ENCODE data around the gene RABL6.
"Not testable (repeated sequence)": the region's sequence is repeated elsewhere in the genome, so short reads cannot be mapped to it uniquely, and the experiment has no call there.

Gene RABL6

DNA sequence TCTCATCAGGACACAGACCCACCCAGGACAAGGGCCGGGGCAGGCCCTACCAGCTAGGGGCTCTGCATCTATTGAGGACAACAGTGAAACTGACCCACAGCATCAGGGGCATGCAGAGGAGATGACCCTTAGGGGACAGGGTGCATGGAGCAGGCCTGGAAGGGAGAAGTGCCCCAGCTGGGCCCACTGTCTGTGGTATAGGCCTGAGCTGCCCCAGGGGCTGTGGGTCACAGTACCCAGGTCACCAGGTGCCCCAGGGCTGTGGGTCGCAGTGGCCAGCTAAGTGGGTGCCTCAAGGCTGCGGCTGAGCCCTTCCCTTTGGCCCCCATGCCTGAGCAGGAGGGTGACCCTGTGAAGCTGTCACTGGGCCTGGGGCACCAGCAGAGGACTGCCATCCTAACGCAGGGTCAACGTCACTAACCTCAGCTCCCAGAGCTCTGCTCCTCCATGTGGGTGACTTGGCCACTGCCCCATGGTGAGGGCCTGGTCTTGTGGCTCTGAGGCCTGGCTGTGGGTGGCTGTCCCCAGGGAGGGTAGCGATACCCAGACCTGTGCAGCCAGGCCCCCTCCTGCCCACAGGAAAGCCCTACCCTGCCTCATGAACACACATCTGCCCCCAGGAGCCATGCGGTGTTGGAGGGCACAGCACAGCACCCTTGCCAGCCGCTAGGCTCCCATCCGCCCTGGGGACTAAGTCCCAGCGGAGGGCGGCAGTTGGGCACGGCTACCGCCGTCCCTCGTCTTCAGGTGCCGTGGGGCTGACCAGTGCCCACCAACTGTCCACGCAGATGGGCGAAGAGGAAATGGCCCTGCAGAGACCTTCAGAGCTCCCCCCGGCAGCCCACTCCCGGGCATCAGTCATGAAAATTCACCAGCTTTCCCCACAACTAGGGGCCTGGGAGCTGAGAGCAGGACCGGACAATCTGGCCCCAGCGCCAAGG, 53.5 kb downstream of the RABL6 start:
- no peak for DNase-seq

DNA sequence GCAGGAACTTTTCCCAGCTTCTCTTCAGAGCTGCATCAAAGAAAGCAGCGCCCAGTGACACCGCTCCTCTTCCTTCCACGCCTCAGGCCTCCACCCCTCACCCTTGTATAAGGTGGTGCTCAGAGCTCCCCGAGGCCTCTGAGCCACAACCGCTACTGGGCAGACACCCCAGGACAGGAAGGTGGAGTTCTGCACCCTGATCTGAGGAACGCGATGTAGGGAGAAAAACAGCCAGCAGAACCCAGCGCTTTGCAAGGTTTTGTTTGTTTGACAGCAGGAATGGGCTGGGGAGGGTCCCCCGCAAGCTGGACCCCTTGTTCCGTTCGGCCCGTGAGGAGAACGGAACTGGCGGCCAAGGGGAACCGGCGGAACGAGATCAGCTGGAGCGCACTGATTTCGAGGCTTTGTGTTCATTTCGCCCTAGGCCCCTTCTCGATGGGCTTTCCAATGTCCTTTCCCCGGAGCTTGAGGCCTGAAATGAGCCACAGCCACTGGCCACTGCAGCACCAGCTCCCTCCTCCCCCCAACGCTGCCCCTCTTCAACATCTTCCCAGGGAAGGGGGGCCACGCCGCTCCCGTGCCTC, 54.2 kb downstream of the RABL6 start:
- DNase-seq = no peak

DNA sequence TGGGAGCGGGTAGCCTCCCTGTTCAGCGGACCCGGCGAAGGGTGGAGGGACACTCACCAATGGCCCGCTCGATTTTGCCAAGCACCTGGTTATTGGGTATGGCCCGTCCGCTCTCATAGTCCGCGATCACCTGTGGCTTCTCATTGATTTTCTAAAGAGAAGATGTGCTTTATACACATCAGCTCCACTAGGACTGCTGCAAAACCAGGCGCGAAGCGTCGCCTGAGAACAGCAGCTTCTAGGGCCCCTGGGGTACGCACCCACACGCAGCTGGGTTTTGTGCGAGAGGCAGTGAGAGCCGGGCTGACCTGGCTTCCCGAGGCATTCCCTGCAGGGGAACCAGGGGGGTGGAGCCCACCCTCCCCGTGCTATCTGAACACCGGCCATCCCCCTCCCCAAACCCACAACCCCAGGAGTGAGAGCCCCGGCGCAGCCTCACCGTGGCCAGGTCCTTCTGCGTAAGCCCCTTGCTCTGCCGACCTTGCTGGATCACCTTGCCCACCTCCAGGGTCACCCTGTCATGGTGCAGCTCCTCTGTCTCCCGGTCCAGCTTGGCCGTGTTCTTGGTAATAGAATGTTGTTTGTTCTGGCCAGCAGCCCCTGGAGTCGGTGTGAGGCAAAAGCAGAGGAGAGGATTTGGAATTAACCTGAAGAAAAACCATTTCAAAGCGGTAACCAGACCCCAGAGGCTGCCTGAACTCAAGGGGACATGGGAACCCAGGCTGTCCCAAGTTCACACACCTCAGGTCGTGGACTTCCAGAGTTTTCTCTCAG, 55.3 kb downstream of the RABL6 start:
- no peak for DNase-seq

DNA sequence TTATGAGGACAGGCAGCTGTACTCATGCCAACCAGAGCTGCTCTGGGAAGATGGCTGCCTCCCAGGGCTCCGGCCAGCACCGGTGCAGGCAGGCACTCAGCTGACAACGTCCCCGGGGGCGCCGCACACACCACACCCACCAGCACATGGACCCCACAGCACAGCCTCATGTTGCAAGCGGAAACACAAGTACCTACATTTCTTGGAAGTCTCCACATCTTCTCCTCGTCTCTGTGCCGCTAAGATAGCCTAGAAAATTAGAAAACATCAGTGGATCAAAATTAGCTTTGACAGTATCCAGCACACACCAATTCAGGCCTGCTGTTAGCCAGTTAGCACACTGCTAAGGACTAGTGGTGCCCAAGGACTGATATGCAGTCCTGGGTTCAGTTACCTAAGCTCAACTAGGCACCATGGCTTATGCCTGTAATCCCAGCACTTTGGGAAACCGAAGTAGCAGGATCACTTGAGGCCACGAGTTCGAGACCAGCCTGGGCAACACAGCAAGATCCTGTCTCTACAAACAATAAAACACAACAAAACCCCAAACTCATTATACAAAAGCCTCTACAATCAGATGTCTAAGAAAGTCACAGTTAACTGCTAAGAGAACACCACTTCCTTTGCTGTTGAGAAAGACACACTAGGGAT, 56.0 kb downstream of the RABL6 start:
- no peak for DNase-seq

DNA sequence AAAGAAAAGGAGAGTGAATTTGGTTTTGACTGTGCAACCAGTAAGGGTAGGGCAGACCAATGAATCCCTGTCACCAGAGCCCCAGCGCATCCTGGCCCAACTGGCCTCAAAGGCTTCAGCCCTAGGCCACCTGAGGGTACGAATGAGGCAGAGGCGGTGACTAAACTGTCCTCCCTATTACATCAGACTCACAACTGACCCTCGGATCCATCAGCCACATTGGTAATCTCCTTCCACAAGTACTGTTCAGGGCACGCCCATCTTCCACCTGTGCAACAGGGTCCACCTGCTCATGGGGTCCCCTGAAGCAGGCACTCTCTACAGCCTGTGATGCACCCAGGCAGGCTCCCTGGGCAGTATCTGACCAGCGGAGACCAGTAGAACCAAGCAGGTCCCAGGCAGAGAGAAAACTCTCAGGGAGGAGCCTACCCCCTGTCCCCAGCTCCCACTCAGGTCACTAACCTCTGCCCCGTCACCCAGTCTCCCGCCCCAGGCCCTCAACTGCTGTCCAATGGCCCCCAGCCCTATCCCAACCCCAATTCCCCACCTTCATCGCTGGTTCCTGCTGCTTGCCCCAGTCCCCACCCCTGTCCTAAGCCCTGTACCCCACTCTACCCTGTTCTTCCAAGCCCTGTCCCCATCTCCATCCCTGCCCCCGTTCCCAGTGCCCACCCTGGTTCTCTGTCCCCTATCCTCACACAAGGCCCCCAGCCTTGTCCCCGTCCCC, 57.5 kb downstream of the RABL6 start:
- DNase-seq = no peak

DNA sequence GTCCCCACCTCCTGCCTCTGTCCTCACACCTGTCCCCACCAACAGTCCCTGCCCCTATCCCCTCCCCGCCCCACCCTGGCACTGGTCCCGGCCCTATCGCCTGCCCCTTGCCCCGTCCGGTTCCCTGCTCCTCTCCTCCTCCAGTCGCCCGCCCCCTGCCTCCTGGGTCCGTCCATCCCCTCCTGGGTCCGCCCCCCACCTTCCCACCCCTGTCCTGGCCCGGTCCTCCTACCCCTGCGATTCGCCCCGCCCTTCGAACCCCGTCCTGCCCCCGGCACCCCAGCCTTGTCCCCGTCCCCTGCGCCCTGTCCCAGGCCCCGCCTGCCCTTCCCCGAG, 58.0 kb downstream of the RABL6 start:
- no peak for DNase-seq

DNA sequence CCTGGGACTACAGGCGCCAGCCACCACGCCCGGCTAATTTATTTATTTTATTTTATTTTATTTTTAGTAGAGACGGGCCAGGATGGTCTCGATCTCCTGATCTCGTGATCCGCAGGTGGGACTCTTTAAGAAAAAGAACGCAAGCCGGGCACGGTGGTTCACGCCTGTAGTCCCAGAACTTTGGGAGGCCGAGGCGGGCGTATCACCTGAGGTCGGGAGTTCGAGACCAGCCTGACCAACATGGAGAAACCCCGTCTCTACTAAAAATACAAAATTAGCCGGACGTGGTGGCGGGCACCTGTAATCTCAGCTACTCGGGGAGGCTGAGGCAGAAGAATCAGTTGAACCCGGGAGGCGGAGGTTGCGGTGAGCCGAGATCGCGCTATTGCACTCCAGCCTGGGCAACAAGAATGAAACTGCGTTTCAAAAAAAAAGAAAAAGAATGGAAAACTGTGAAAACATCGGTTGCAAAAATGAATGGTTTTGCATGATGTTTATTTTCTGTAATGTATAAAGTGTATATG, 59.2 kb downstream of the RABL6 start:
- not testable (repeated sequence) for DNase-seq

DNA sequence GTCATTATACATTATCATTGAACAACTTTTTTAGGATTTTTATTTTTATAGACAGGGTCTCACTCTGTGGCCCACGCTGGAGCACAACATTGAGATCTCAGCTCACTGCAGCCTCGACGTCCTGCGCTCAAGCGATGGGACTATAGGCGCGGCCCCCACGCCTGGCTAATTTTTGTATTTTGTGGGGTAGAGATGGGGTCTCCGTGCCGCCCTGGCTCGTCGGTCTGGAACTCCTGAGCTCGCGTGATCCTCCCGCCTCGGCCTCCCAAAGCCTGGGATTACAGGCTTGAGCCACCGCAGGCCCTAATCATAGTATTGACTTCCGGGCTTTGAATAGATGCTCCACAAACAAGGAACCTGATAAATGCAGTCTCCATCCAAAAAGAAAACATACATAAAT, 59.7 kb downstream of the RABL6 start:
- no peak for DNase-seq

DNA sequence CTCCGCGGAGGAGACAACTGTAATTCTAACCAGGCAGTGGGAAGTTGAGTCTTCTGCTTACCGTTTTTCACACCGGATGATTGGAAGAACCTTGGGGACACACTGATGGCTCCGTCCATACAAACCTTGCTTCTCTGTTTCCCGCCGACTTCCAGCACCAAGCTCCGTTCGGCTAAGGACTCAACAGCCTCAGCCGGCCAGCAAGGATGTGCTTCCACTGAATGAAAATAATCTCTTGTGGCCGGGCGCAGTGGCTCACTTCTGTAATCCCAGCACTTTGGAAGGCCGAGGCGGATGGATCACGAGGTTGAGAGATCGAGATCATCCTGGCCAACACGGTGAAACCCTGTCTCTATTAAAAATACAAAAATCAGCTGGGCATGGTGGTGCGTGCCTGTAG, 60.2 kb downstream of the RABL6 start:
- DNase-seq = no peak

DNA sequence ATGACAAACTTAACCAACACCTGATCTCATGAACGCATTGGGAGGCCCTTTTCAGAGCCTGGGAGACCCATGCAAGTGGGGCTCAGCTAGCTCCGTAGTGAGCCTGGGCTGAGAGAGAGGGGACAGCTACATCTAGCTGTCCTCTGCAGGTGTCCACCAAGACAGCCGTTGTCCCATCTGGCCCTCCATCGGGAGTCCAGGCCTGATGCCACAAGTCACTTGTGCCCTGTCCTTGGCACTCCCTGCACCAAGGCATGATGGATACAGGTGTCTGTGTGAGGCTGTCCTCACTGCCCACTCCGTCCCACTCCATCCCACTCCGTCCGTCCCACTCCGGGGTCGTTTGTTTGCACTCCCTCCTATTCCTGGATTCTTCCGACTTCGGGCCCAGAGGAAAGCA, 60.9 kb downstream of the RABL6 start:
- DNase-seq = no peak

DNA sequence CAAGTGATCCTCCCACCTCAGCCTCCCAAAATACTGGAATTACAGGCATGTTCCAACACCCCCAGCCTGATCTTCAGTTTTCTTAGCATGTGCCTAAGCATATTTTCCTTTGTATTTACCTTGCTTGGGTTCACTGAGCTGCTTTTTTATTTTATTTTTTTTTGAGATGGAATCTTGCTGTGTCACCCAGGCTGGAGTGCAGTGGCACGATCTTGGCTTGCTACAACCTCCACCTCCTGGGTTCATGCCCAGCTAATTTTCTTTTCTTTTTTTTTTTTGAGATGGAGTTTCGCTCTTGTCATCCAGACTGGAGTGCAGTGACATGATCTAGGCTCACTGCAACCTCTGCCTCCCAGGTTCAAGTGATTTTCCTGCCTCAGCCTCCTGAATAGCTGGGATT, 61.9 kb downstream of the RABL6 start:
- not testable (repeated sequence) for DNase-seq

DNA sequence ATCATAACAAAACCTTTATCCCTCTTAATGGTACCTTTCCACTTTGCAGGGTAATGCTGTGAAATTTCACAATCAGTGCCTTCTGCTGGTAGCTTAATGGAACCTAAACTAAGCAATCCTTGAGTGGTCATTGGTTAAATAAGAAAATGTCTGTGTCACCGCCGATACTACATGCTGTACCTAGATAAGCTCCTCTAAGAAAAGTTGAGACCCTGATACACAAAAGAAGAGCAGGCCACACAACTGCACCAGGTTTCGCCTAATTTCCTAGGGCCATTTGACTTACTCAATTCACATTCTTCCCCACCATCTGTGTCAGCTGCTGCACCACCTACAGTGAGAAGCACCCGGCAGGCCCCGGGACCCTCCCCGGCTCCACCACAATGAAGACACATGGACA, 67.4 kb downstream of the RABL6 start:
- DNase-seq = no peak

DNA sequence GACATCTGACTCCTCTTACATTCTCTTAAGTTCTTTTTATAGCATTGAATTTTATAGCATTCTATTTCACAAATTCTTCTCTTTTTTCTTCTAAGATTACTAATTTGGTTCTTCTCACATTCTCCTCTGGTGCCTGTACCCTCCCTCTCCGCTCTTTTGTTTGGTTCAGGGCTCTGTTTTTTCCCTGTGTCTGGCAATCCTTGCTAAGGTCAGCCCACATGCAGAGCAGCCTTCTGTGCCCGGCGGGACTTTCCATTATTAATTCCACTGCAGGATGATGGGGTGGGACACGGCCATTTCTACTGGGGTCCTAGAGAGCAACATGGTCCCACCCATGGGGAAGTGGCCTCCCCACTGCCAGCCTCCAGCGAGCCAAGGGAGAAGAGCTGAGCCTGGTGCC, 68.7 kb downstream of the RABL6 start:
- no peak for DNase-seq

DNA sequence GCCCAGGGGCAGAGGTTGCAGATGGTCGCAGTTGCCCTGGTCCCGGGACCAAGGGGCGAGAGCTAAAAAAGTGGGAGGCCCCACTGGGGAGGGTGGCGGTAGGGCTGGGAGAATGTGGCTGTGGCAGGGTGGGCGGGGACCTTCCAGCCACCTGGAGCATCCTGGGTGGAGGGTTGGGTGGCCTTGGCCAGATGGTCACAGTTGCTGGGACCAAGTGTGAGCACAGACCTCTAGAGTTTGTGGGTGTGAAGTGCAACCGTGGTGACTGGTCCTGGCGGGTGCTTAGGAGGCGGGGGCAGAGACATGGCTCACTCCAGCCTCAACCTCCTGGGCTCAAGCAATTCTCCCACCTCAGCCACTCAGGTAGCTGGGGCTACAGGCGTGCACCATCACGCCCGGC, 72.9 kb downstream of the RABL6 start:
- DNase-seq = no peak

DNA sequence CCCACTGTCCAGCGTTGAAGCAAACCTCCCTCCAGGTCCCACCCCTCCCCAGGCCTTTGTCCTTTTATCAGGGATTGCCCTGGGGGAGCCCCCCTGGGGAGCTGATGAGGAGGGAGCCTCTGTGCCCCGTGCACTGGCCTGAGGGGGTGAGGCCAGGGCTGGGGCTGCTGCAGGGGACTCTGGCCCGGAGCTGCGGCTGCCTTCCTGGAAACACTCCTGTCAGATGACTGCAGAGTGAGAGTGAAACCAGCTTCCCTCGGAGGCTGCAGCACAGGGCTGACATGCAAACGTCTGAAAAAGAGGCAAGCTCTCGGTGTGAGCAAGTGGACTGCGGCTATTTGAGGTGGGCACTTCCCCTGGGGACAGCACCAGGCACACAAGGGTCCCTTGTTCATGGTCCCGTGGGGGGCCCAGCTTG, 74.0 kb downstream of the RABL6 start:
- peak; percentile 41 to 56 for DNase-seq

DNA sequence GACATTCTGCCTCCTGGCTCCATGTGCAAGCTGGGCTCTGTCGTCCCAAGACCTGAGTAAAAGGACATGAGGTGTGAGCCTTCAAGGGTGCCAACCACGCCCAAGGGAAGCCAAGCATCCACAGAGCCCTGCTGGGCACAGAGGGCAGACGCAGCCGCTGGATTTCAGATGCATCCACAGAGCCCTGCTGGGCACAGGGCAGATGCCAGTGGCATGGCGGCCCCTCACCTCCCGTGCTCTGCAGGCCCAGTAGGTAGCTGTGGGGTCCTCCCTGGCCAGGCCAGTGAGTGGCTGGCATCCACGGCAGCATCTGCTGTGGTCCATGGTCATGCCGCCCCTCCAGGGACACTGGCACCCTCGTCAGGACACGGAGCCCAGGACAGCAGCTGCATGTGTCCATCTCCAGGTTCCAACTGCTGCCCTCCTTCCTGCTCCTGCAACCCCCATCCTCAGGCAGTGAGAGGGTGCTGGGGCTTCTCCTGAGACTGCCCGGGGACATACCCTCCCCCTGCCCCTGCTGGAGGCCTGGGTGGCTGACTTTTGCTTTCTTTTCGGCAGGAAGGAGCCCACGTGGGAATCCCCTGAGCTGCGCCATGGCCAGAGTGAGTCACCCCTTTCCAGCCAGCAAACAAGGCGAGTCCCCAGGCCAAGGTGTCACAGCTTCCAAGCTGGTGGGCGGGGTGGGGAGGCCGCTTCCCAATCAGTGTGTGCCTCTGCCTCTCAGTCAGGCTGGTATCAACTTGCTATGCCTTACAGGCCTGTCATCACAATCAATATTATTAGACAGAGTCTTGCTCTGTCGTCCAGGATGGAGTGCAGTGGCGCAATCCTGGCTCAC, 74.6 kb downstream of the RABL6 start:
- DNase-seq = peak; percentile 94 to 97

DNA sequence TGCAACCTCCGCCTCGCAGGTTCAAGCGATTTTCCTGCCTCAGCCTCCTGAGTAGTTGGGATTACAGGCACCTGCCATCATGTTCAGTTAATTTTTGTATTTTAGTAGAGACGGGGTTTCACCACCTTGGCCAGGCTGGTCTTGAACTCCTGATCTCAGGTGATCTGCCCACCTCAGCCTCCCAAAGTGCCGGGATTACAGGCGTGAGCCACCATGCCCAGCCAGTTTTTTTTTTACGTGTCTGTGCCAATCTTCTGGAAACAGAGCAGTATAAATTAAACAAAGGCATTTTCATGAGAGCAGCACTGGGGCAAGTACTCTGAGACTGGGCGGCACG, 75.2 kb downstream of the RABL6 start:
- not testable (repeated sequence) for DNase-seq

DNA sequence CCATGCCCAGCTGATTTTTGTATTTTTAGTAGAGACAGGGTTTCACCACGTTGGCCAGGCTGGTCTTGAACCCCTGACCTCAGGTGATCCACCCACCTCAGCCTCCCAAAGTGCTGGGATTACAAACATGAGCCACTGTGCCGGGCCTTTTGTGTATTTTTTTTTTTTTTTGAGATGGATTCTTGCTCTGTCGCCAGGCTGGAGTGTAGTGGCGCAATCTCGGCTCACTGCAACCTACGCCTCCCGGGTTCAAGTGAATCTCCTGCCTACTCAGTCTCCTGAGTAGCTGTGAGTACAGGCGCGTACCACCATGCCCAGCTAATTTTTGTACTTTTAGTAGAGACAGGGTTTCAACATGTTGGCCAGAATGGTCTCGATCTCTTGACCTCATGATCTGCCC, 75.9 kb downstream of the RABL6 start:
- DNase-seq = not testable (repeated sequence)

DNA sequence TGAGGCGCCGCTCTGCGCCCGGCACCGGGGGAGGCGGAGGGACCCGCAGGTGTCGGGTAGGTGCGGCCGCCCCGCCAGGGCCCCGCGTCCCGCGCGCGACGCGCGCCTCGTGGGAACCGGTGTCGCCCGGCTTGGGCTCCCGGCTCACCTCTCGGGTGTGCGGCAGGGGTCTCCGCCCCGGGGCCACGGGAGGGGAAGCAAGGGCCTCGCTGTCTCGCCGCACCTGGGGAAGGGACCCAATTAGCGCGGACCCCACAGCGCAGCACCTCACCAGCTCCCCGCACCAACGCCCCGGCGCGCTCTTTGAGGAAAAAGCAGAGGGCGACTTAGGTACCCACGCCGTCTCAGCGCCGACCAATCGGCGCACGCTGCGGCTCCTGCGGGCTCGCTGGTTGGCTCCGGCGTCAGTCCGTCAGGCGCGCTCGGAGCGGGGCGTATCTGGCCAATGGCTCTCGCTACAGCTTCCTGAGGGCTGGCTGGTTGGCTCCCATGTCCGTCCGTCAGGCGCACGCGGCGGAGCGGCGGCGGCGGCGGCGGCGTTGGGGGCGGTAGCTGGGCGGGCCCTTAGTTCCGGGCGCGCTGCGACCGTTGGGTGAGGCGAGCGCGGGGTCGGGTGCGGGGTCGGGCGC, 78.3 kb downstream of the RABL6 start, which contains the start of gene TRAF2:
Gene TRAF2, plus strand, starts transcription at position 567 of the 629 bp plus-strand sequence. CDS start 12,225 bp downstream, outside the sequence.
- peak; percentile 96 for DNase-seq

Measured in activated CD4-positive, alpha-beta T cell treated with anti-CD3 and anti-CD28 coated beads for 4 hours (primary cell).